ENCODE results near the gene PLEKHM2. TPM values are rescaled to one million over a fixed set of nuclear protein-coding genes. Genes with fewer than 3 reads are reported as not detected.

Gene PLEKHM2
- total RNA-seq, 1 experiment from 2014 or later = 38.5 TPM

DNA sequence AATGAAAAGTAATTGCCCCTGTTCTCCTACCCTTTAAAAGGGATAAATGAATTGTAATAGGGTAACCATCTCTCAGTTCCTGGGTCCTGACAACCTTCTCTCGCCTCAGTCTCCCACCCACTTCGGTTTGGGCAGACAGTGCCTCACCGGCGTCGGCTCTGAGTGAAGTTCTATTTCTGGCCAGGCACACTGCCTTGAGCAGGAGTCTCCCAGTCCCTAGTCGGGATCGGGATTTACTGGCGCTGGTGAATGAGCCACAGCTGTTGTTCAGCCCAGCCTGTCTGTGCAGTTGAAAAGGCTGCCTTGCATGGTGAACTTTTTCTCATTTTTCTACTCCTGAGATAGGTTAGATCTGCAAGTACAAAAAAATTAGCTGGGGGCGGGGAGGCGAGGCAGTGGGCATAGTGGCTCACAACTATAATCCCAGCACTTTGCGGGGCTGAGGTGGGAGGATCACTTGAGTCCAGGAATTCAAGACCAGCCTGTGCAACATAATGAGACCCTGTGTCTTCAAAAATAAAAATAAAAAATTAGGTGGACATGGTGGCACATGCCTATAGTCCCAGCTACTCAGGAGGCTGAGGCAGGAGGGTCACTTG is 7.4 kb downstream of the PLEKHM2 start:
- H4K20me1 ChIP-seq (ENCODE audit: insufficient read depth) = no peaks in the 10 kb centered on the region
- no peak overlapping the region for H3K4me3 ChIP-seq (replicated peaks in 1 of 2; ENCODE audit: low read depth in 1 of 2, low read length in 2 of 2)
- H3K27me3 ChIP-seq (ENCODE audit: insufficient read depth, low read length) = no peaks in the 10 kb centered on the region
- no peaks in the 10 kb centered on the region for H3K4me1 ChIP-seq (ENCODE audit: control insufficient read depth in 1 of 2, insufficient read depth in 2 of 2, low read length in 2 of 2)
- H3K79me2 ChIP-seq (ENCODE audit: insufficient read depth, low read length) = peaks cover 61% of the 10 kb centered on the region
- CTCF ChIA-PET = no interaction called here
- intact Hi-C loops (cut with micrococcal nuclease) = no loop called here
- H3K9me2 ChIP-seq (ENCODE audit: insufficient read depth) = no peaks in the 10 kb centered on the region
- H2AFZ ChIP-seq (ENCODE audit: low read depth, low read length, poor library complexity, severe bottlenecking) = no peak overlapping the region
- DNase-seq (ENCODE audit: low read depth, low spot score) (no peak), ATAC-seq (no peak)
- H3K4me2 ChIP-seq (ENCODE audit: low read length) = no peak overlapping the region
- no peak overlapping the region for H3K27ac ChIP-seq (ENCODE audit: low read depth, low read length)
- no peak overlapping the region for H3K9ac ChIP-seq (ENCODE audit: low read length)
- BruUV-seq (replicated peaks) = no TSS peak
- no peaks in the 10 kb centered on the region for H3K9me3 ChIP-seq (ENCODE audit: control insufficient read depth in 1 of 2, insufficient read depth in 1 of 2, low read depth in 1 of 2, low read length in 2 of 2)
- no peak for TF ChIP-seq ELF1 (IDR thresholded peaks at IDR 0.05; ENCODE audit: borderline replicate concordance, low read depth)
- no peak for TF ChIP-seq RAD21 (IDR thresholded peaks at IDR 0.05; ENCODE audit: low read depth)
- TF ChIP-seq, protein P1, sequence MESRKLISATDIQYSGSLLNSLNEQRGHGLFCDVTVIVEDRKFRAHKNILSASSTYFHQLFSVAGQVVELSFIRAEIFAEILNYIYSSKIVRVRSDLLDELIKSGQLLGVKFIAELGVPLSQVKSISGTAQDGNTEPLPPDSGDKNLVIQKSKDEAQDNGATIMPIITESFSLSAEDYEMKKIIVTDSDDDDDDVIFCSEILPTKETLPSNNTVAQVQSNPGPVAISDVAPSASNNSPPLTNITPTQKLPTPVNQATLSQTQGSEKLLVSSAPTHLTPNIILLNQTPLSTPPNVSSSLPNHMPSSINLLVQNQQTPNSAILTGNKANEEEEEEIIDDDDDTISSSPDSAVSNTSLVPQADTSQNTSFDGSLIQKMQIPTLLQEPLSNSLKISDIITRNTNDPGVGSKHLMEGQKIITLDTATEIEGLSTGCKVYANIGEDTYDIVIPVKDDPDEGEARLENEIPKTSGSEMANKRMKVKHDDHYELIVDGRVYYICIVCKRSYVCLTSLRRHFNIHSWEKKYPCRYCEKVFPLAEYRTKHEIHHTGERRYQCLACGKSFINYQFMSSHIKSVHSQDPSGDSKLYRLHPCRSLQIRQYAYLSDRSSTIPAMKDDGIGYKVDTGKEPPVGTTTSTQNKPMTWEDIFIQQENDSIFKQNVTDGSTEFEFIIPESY (IDR thresholded peaks at IDR 0.05; ENCODE audit: extremely low read depth, insufficient replicate concordance, low read length) = no peak
- no peak for TF ChIP-seq SP1 (IDR thresholded peaks at IDR 0.05; ENCODE audit: low read depth)
- TF ChIP-seq CEBPB (IDR thresholded peaks at IDR 0.05; ENCODE audit: low read depth) = no peak
- no peak for TF ChIP-seq TCF7L2 (IDR thresholded peaks at IDR 0.05; ENCODE audit: borderline replicate concordance, extremely low read depth, insufficient read depth, insufficient read length)
- no peaks in the 10 kb centered on the region for H3K36me3 ChIP-seq (ENCODE audit: control insufficient read depth in 1 of 2, insufficient read depth in 2 of 2, low read length in 2 of 2)
- POLR2A ChIA-PET = no interaction called here
- RAD21 ChIA-PET (ENCODE audit: low non-redundant PET in 1 of 2, low total read pairs in 2 of 2, uncharacterized antibody in 2 of 2, unreplicated experiment in 2 of 2) = no interaction called here

DNA sequence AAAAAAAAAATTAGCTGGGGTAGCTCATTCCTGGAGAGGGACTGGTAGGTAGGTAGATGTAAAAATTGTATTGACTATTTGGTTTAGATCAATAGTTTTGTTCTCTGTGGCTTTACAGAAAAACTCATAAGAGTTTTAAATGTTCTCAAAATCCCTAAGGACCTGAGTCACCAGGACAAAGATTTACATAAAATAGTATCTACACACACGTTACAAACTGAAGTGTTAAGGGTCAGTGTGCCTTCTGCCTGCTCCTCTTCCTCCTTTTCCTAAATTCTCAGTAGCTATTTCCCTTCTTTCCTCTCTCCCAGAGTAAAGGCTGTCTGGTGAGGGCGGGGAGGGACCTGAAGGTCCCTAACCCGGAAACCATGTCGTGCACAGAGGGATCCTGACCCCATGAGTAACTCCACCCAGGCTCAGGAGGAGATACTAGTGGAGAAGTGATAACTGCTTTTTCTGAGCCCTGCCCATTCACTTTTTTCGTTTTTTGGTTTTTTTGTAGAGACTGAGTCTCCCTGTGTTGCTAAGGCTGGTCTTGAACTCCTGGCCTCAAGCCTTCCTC is 8.1 kb downstream of the PLEKHM2 start:
- H3K79me2 ChIP-seq (ENCODE audit: insufficient read depth, low read length) = peaks cover 55% of the 10 kb centered on the region
- H3K27me3 ChIP-seq (ENCODE audit: insufficient read depth, low read length) = no peaks in the 10 kb centered on the region
- RAD21 ChIA-PET (ENCODE audit: low non-redundant PET in 1 of 2, low total read pairs in 2 of 2, uncharacterized antibody in 2 of 2, unreplicated experiment in 2 of 2) = no interaction called here
- no peak overlapping the region for H3K27ac ChIP-seq (ENCODE audit: low read depth, low read length)
- H3K4me3 ChIP-seq (replicated peaks in 1 of 2; ENCODE audit: low read depth in 1 of 2, low read length in 2 of 2) = no peak overlapping the region
- no peaks in the 10 kb centered on the region for H3K9me2 ChIP-seq (ENCODE audit: insufficient read depth)
- no peak overlapping the region for H3K9ac ChIP-seq (ENCODE audit: low read length)
- H3K36me3 ChIP-seq (ENCODE audit: control insufficient read depth in 1 of 2, insufficient read depth in 2 of 2, low read length in 2 of 2) = no peaks in the 10 kb centered on the region
- no peak for DNase-seq (ENCODE audit: low read depth, low spot score)
- no peaks in the 10 kb centered on the region for H3K9me3 ChIP-seq (ENCODE audit: control insufficient read depth in 1 of 2, insufficient read depth in 1 of 2, low read depth in 1 of 2, low read length in 2 of 2)
- no peak overlapping the region for H2AFZ ChIP-seq (ENCODE audit: low read depth, low read length, poor library complexity, severe bottlenecking)
- no peak for ATAC-seq
- intact Hi-C loops (cut with micrococcal nuclease) = no loop called here
- TF ChIP-seq EZH2phosphoT487 (IDR thresholded peaks at IDR 0.05; ENCODE audit: borderline replicate concordance) (no peak), POLR2A (IDR thresholded peaks at IDR 0.05; ENCODE audit: borderline replicate concordance, extremely low read depth, insufficient read depth, insufficient read length) (no peak), RAD21 (IDR thresholded peaks at IDR 0.05; ENCODE audit: low read depth) (no peak), SIN3A (IDR thresholded peaks at IDR 0.05; ENCODE audit: low read depth) (no peak)
- TF ChIP-seq, protein P2, sequence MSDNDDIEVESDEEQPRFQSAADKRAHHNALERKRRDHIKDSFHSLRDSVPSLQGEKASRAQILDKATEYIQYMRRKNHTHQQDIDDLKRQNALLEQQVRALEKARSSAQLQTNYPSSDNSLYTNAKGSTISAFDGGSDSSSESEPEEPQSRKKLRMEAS (IDR thresholded peaks at IDR 0.05) = no peak
- no TSS peak for BruUV-seq (replicated peaks)
- H4K20me1 ChIP-seq (ENCODE audit: insufficient read depth) = no peaks in the 10 kb centered on the region
- CTCF ChIA-PET = no interaction called here
- H3K4me2 ChIP-seq (ENCODE audit: low read length) = no peak overlapping the region
- H3K4me1 ChIP-seq (ENCODE audit: control insufficient read depth in 1 of 2, insufficient read depth in 2 of 2, low read length in 2 of 2) = no peaks in the 10 kb centered on the region
- POLR2A ChIA-PET = no interaction called here

Measured in HCT116 (cell line).